NCI-H187 (cell line): ENCODE measurements around the gene TLE7.

Experiments
- DNase-seq, 2 experiments: peaks; one replicate each; lab custom pipeline; 2025; lab: John Stamatoyannopoulos, UW

Gene TLE7

DNA sequence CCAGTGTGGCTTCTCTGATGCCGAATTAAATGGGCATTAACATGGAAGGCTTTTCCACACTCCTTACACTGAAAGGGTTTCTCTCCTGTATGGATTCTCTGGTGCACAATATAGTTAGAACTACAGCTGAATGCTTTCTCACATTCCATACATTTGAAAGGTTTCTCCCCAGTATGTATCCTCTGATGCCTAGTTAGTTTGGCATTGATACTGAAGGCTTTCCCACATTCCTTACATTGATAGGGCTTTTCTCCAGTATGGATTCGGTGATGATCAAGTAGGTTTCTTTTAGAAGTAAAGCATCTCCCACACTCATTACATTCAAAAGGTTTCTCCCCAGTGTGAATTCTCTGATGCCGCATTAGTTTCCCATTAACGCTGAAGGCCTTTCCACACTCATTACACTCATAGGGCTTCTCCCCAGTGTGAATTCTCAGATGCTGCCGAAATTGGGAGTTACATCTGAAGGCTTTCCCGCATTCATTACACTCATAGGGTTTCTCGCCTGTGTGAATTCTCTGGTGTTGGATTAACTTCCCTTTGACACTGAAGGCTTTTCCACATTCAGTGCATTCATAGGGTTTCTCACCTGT is 6.5 kb upstream of the TLE7 start:
- no peak for DNase-seq

DNA sequence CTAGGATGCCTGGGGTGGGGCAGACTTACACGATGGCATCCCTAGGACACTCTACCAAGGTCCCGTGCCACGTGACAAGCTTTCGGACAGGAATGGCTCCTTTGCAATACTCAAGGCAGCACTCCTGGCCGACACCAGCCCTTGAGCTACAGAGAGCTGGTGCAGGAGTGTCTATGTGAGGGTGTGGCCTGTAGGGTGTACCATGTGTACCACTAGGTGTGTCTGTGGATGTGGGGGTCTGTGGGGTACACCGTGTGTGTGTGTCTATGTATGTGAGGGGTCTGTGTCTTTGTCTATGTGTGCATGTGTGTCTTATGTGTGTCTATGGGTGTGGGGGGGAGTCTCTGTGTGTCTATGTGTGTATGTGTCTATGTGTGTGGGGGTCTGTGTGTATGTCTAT is 1.9 kb upstream of the TLE7 start:
- DNase-seq, result no peak

DNA sequence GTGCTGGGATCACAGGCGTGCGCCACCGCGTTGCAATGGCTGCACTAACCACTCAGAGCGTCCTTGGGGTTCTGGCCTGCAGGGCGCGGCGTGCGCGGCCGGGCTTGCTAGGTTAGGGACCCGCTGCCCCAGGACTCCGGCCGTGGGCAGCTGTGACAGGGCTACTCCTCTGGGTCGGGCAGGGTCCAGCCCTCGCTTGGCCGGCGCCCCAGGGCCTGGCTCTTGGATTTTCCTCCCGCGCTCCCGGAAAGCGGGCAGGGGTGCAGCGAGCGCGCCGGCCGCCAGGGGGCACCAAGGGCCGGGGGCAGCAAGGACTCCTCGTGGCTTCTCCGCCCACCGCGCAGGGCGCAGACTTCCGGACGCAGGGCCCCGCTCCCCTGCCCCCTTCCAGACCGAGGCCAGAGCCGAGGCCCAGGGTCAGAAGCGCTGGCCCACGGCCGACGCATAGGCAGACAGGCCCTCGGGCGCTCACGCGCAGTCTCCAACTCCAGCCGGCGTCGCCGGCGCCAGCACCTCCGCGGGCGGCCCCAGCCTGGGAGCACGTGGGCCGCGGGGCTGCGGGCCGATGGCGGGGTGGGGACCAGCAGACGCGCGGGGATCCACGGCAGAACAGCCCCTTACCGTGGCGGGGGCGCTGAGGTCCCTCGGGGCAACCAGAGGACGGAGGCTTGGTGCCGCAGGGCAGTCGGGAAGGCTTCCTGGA is 355 bp downstream of the TLE7 start:
- no peak for DNase-seq

DNA sequence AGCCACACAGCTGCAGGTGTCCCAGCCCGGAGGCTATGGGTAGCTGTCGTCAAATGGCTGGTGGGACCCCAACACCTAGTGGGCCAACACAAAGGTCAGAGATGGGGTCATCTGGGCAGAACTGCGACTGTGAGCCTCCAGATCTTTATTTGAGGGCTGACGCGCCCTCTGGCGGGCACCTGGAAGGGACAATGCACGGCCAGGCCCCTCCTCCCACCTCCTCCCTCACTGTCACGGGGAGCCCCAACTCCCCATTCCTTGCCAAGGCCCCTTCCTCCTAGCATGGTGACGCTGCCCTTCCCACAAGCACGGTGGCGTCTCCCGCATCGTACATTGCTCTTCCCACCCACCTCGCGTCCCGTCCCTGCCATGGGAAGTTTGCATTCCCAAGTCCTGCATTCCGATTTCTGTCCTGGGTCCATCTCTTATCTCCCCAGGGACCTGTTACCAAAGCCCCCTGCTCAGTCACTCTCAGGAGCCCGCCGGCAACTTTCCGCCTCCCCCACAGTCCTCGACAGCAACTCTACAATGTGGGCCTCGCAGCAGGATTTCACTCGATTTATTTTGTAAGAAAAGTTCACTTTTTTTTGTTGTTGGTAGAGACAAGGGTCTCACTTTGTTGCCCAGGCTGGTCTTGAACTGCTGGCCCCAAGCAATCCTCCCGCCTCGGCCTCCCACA is 1.0 kb downstream of the TLE7 start:
- no peak for DNase-seq

DNA sequence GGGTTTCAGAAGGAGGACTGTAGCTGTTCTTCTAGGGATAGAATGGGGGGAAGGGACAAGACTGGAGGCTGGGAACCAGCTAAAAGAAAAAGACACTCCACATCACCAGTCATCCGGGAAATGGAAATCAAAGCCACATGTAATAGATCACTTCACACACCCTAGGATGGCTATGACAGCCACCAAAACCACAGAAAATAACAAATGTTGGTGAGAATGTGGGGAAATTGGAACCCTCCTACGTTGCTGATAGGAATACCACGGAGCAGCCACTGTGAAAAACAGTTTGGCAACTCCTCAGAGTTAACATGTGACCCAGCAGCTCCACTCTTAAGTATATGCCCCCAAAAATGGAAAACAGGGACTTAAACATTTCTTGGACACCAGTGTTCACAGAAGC is 2.3 kb downstream of the TLE7 start:
- no peak for DNase-seq

DNA sequence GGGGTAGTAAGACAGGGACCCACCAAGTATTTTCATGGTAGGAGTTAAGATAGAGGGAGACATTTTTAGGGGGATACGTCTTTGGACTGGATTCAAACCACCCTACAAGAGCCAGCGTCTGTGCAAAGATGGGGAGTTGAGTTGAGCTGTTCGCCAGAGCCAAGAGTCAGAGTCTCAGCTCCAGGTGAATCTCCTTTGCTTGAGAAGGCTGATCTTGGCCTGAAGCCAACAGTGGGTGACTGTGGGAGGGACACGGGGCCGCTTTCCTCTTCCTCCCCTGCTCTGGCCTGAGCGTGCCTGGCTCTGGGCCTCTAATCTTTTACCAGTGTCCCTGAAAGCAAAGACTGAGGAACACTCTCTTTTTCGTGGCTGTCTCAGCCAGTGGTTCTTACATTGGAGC is 5.4 kb downstream of the TLE7 start:
- DNase-seq, result no peak

DNA sequence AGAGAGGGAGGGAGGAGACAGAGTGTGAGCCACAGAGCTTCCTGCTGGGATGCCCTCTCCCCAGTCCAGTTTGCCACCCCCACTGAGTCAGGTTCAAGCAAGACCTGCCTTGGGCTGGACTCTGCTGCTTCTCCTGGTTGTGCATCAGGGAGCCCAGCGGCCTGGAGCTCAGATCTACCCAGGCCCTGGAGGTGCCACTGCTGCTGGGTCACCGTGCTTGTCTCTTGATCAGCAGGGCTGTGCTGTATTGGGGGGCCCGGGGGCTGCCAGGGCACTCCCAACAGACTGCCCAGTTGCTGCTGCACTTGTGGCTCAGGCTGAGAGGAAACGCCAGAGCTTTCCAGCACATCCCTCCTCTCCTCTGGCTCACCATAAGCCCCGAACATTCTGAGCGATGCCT is 8.9 kb downstream of the TLE7 start:
- DNase-seq, result no peak

DNA sequence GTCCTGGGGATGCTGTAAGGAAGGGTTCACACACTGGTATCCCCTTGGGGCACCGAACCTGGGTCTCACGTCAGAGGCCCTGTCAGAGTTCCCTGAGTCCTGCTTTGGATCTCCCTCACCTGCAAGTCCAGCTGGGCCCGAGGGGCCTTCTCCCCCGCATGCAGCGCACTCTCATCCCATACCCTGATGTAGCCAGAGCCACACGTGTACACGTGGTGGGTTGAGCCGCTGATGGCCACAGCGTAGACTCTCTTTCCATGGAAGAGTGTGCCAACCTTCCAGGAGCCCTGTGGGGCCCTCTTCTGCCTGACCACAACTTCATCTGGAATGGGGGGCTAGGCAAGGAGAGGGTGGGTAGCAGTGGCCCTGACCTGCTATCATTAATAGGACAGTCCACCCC is 9.9 kb downstream of the TLE7 start:
- no peak for DNase-seq

DNA sequence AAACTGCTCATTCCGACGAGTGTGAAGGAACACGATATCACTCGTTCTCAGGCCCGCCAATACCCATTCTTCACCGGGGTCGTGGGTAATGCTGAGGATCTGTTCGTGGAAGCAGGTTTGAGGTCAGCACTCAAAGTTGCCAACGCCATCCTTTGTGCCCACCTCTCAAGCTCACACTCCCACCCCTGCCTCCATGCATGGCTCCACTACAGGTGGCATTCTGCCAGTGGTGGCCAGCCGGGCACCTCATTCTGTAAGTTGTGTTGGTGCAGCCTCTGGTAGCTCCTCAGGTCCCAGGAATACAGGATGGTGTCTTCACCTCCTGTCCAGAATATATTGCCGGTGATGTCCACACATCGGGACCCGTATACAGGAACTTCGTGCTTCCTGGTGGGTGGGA is 10.7 kb downstream of the TLE7 start:
- no peak for DNase-seq

DNA sequence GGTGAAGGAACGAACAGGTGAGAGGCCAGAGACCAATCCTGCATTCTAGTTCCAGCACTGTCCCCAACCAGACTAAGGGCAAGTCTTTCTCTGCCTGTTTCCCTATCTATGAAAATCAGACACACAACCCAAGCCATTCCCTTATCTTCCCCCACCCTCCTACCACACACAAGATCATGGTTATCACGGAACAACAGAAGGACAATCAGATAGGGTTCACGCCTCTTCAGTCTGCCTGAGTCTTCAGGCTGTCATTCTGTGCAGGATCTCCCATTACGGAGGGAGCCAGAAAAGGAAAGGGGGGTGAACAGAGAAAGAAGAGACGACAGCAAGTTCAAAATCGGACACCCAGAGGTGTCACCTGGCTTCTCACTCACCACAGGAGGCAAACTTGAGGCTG is 11.1 kb downstream of the TLE7 start:
- DNase-seq, result no peak

DNA sequence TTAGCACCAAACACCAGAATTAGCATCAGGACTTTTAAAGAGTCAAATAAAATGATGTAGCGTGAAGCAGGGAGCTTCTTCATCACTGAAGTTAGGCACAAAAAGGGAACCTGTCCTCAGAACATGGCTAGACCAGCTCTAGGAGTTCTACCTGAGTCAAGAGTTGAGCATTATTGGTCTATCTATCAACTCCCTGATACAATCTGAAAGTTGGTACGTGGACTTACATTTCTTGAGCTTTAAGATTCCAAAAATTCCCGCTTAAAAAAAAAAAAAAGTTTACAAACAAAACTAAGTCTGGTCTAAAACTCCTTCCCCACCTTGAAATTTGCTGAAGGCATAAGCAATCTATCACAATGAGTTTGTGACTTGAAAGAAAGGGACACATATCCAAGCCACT is 12.3 kb downstream of the TLE7 start:
- DNase-seq, result no peak

DNA sequence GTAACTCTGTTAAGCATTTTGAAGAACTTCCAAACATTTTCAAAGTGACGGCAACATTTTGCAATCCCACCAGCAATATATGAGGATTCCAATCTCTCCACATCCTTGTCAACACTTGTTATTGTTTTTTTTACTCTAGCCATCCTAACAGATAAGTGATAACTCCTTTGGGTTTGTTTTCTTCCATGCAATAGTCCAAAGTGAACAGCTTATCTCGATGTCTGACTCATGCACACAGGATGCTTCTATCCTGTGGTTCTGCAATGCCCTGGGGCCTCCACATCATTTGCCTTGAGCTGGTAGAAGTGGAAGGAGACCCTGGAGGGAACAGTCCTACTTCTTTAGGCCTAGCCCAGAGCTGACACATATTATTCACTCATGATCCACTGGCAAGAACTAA is 13.0 kb downstream of the TLE7 start:
- DNase-seq, result no peak

DNA sequence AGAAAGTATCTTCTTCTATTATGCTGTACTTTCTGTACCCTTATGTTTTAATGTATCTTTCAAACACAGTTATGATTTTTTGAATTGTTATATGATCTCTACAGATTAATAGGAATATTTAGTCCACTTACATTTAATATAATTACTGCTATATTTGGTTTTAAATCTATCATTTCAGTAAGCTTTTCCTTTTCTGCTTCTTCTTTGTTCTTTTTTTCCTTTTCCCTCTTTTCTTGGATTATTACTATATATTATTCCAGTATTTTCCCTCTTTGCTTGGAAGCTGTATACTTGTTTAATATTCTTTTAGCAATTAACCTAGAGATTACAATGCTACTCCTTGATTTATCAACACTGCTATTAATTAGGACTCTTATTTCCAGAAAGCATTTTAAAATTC is 13.5 kb downstream of the TLE7 start:
- no peak for DNase-seq

DNA sequence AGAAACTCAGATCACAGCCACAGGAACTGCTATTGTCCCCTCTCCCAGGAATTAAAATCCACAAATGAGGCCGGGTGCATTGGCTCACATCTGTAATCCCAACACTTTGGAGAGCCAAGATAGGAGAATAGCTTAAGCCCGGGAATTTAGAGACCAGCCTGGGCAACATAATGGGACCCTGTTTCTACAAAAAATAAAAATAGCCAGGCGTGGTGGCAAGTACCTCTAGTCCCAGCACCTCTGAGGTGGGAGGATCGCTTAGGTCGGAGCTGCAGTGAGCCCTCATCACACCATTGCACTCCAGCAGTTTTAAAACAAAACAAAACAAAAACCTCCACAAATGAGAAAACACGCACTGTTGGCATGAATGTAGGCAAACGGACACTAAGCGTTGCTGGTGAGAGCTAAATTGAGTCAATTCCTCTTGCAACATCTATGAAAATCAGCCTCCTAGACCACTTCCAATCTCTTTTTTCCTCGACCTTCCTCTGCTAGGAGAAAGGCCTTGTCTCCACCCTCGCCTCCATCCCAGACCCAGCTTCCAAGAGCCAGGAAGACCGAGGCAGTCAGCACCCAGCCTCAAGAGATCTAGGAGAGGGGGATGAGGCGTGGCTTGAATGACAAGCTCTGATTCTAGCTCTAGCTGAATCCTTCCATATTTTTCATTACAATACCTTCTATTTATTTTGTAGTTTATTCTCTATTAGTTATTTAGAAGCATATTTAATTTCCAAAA is 14.8 kb downstream of the TLE7 start:
- no peak for DNase-seq

DNA sequence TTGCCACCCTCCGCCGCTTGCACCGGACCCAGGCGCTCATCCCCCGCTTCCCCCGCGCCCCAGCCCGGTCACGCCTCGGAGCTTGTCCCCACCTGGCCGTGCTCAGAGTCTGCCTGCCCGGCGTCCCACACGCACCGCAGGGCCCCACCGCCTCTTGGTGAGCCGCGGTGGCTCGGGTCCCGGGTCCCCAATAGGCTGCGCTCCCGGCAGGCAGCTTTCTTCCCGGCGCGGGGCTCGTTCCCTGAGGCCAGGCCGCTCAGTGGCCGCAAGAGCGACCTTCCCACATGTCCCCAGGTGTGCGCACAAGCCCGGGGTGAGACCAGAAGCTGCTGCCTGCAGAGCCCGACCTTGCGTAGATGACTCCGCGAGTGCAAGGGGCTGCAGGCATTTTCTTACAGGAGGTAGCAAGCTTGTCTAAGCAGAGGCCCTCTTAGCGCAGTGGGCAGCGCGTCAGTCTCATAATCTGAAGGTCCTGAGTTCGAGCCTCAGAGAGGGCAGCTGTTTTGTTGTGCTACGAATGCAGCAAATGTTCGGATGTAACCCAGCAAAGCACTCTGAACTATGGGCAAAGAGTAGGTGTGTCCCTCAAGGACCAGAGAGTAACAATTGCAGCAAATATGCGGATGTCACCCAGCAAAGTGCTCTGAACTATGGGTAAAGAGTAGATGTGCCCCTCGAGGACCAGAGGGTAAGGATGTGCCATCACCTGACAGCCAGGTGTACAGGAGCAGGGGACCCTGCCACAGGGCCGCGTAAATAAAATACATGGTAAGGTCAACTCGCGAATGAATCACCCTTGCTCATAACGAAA is 15.6 kb downstream of the TLE7 start:
- DNase-seq, result no peak

DNA sequence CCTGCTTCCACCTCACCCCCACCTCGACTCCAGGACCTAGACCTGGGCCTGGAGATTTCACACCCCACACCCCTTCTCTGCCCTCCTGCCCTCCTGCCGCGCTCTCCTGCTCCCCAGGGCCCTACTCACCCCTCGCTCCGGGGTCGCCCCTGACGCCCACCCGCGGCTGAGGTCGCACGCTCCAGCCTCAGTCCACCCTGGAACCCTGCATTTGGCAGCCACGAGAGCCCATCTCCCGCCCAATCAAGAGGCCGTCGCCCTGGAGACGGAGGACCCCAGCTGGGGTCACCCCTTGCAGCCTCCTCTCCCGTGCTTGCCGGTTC is 16.1 kb downstream of the TLE7 start:
- DNase-seq, result no peak

DNA sequence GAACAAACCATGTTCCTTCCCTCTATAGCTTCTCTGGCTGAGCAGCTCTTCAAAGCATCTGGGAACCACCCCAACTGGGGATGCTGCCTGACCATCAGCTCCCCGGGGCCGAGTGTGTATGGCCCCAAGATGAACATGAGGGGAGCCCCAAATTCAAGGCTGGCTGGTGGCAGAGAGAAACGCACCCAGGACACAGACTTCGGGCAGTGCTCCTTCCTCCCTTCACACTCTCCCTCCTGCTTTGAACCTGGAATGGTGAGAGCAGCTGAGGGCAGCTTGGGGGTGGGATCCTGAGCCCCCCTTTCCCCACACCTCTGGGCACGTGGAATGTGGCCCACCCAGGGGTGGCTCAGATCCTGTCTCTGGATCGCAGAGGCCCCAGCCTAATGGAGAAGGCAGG is 17.2 kb downstream of the TLE7 start:
- DNase-seq, result no peak

DNA sequence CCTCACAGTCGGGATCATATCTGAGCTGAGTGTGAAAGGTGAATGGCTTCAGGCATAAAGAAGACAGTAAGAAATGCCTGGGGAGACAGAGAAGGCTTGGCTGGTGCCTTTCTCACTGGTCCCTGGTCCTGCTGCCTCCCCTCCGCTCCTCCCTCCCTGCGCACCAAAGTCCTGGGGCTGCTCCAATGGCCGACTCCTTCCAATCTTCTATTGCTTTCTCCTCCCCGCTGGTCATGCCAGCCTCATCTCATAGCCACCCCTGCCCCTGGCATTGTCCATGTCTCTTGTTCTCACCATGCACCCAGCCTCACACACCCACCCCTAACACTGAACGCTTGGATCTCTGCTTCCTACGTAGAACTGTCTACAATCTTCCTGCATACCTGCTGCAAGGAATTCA is 18.0 kb downstream of the TLE7 start:
- DNase-seq, result no peak

DNA sequence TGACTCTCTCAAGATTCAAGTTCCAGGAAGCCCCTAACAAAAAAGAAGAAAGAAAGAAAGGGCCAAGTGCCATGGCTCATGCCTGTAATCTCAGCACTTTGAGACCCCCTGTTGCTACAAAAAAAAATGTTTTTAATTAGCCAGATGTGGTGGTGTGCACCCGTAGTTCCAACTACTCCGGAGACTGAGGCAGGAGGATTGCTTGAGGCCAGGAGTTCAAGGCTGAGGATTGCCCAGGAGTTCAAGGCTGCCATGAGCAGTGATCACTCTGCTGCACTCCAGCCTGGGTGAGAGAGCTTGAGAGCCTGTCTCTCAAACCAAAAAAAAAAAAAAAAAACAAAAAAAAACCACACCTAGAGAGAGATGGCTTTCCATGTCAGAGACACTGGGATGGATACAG is 18.8 kb downstream of the TLE7 start:
- no peak for DNase-seq

DNA sequence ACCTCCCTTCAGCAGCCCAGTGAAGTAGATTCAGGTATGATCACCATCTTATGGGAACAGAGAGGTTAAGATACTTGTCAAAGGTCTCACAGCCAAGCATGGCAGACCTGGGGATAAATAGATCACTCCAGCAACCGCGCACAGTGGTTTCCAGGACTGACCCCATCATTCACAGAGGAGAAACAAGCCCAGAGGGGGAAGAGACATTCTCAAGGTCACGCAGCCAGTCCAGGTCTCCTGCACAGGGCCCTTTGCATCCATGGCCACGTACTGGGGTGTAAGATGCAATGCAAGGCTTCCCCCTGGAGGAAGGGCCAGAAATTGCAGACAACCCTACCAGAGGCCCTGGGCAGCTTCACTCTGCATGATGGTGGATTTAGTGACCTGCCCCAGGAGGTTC is 19.9 kb downstream of the TLE7 start:
- DNase-seq, result no peak

DNA sequence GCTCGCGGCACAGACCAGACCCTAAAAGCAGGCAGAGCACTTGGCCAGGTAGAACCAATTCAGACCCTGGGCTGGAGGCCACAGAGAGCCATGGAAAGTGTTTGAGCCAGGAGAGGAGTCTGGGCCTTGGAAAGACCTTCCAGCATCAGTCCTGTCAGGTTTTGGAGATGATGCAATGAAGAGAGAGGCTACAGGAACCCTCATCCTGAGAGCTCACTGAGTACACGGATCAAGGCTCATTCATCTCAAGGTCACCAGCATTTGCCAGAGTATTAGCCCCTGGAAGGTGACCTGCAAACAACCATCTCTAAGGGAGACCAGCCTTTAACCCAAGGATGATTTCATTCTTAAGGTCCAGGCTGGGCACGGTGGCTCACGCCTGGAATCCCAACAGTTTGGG is 27.8 kb downstream of the TLE7 start:
- DNase-seq, result no peak

DNA sequence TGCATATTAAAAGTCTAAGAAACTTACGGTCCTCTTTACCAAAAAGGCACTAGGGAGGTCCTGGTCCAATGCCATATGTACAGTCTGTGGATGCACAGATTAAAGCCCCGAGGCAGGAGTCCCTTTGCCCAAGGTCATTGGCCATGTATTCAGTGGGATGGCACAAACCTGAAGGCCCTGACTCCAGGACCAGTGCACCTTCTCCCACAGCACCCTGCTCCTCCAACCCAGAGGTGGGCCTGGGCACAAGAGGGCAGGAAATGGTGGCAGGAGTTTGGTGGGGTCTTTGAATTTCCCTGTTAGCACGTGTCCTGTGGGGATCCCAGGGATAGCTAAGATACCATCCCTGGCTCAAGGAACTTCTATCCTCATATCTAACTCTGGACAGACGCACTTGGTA is 28.5 kb downstream of the TLE7 start:
- DNase-seq, result no peak
